Retinal pigment epithelial cell (primary cell): ENCODE data around the gene PLA2G4F.

Experiments used
- DNase-seq: peaks from one replicate; pipeline ENCODE4 v3.0.0-alpha.2; 2010; ENCODE audit warnings: low read depth
- H3K4me3 ChIP-seq: 2 replicates; pipeline ENCODE4 v1.5.1; 2011; ENCODE audit warnings: mild to moderate bottlenecking, low read length, control low read depth, moderate library complexity
- CTCF ChIP-seq: conservative IDR thresholded peaks from 2 replicates; pipeline ENCODE4 v1.5.1; 2011; ENCODE audit warnings: low read depth, low read length, control low read depth, inconsistent platforms

Gene PLA2G4F

DNA sequence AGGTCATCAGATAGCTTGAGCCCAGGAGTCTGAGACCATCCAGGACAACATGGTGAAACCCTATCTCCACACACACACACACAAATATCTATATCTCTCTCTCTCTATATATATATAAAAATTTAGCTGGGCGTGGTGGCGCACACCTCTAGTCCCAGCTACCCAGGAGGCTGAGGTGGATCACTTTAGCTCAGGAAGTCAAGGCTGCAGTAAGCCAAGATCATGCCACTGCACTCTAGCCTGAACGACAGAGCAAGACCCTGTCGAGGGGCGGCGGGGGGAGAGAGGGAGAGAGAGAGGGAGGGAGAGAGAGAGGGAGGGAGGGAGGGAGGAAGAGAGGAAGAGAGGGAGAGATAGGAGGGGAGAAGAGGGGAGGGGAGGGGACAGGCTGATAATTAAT lies 28.0 kb downstream of the PLA2G4F start:
- no peak for TF ChIP-seq CTCF
- DNase-seq: no peak
- H3K4me3 ChIP-seq: no peak overlapping the region

- no peak overlapping the region for H3K4me3 ChIP-seq
These were observed 32.9 kb downstream of the PLA2G4F start for GRCh38 chr15:42123546-42123945.

DNA sequence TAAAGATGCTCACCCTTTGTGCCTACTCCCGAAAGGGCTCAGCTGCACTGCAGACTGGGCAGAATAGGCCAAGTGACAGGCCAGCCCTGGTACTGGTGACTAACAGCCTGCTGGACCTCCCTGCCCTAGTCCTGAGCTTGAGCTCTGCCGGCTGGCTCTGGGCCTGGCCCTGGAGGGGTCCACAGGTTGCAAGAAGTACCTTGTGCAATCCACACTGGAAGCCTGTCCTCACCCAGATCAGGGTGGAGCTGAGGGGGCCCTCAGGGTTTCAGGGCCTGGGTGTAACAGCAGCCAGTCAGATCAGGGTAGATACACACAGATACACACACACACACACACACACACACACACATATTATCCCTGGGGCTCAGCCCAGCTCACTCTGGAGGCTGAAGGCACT lies 34.8 kb downstream of the PLA2G4F start:
- H3K4me3 ChIP-seq: no peak overlapping the region
- no peak for TF ChIP-seq CTCF

More at GRCh38 chr15:42123546-42123945, 32.9 kb downstream of the PLA2G4F start:
- DNase-seq: no peak
- TF ChIP-seq CTCF: no peak

GRCh38 chr15:42121021-42121420 lies 35.4 kb downstream of the PLA2G4F start:
- no peak for TF ChIP-seq CTCF
- H3K4me3 ChIP-seq: no peak overlapping the region
- DNase-seq: no peak

More for the DNA sequence above, 34.8 kb downstream of the PLA2G4F start:
- DNase-seq: no peak

DNA sequence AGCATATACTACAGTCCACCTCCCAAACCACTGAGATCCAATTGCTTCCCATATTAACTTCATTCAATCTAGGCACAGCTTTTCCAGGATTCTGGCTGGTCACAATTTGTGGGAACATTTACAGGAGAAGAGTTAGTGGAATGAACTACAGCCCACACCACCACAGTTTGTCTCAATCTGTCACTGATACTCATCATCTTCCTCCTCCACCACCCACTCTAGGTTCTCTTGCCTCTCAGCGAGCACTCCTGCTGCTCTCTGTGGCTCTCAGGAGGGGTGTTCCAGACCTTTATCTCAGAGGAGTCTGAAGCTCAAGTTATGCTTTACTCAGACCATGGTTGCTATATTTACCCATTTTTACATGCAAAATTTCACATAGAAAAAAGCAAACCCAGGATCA lies 36.2 kb downstream of the PLA2G4F start:
- H3K4me3 ChIP-seq: no peak overlapping the region
- no peak for TF ChIP-seq CTCF
- DNase-seq: no peak

DNA sequence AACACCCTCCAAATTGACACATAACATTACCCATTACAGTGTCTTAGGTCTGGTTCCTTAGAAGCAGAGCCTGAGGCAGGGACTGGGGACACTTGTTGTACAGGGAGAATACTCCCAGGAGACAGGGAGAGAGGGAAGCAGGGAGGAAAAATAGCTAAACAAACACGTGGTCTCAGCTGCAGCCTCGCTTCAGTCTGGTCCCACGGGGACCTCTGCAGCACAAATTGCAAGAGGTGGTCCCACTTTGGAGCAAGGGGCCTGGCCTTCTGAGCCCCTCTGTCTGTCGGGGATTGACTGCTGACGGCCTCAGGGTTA lies 37.0 kb downstream of the PLA2G4F start:
- no peak for DNase-seq
- H3K4me3 ChIP-seq: no peak overlapping the region

More for the DNA sequence above, 37.0 kb downstream of the PLA2G4F start:
- no peak for TF ChIP-seq CTCF
